ENCODE results near the gene KRTAP9-7.

Gene KRTAP9-7

GRCh38 chr17:41271858-41272257 is 3.6 kb upstream of the KRTAP9-7 start:
- DNase-seq (ENCODE audit: low spot score), result no peak

- DNase-seq (ENCODE audit: low spot score), result no peak
These were observed 2.9 kb downstream of the KRTAP9-7 start for GRCh38 chr17:41278176-41278955.

GRCh38 chr17:41284043-41284442 is 8.5 kb downstream of the KRTAP9-7 start:
- peak; percentile 72 for DNase-seq (ENCODE audit: low spot score)

GRCh38 chr17:41284546-41284945 is 9.0 kb downstream of the KRTAP9-7 start:
- DNase-seq (ENCODE audit: low spot score), result peak; percentile 24

- DNase-seq (ENCODE audit: low spot score), result no peak
These were observed 11.6 kb downstream of the KRTAP9-7 start for GRCh38 chr17:41287050-41287449.

GRCh38 chr17:41294016-41294415 is 18.5 kb downstream of the KRTAP9-7 start:
- peak; percentile 27 for DNase-seq (ENCODE audit: low spot score)

- no peak for DNase-seq (ENCODE audit: low spot score)
These were observed 21.3 kb downstream of the KRTAP9-7 start for GRCh38 chr17:41296846-41297245.

- no peak for DNase-seq (ENCODE audit: low spot score)
These were observed 23.1 kb downstream of the KRTAP9-7 start for GRCh38 chr17:41298458-41299135.

GRCh38 chr17:41301204-41301790 is 25.8 kb downstream of the KRTAP9-7 start:
- DNase-seq (ENCODE audit: low spot score), result no peak

GRCh38 chr17:41301916-41302901 is 26.7 kb downstream of the KRTAP9-7 start, which contains the start of gene KRTAP29-1:
Gene KRTAP29-1, minus strand, starts transcription at chr17:41302851. Its CDS starts 0 bp downstream, at chr17:41302851.
- no peak for DNase-seq (ENCODE audit: low spot score)

- DNase-seq (ENCODE audit: low spot score), result no peak
These were observed 27.5 kb downstream of the KRTAP9-7 start for GRCh38 chr17:41302981-41303380.

GRCh38 chr17:41304091-41304490 is 28.6 kb downstream of the KRTAP9-7 start:
- DNase-seq (ENCODE audit: low spot score), result no peak

GRCh38 chr17:41307647-41308046 is 32.1 kb downstream of the KRTAP9-7 start:
- no peak for DNase-seq (ENCODE audit: low spot score)

- DNase-seq (ENCODE audit: low spot score), result no peak
These were observed 32.9 kb downstream of the KRTAP9-7 start for GRCh38 chr17:41308251-41308917.

GRCh38 chr17:41308918-41309359 is 33.4 kb downstream of the KRTAP9-7 start, which contains the start of gene KRTAP16-1:
Gene KRTAP16-1, minus strand, starts transcription at chr17:41309309. Its CDS starts 56 bp downstream, at chr17:41309253.
- DNase-seq (ENCODE audit: low spot score), result no peak

GRCh38 chr17:41311111-41311510 is 35.6 kb downstream of the KRTAP9-7 start:
- no peak for DNase-seq (ENCODE audit: low spot score)

- no peak for DNase-seq (ENCODE audit: low spot score)
These were observed 39.8 kb downstream of the KRTAP9-7 start, which contains the start of gene KRTAP17-1 for GRCh38 chr17:41315204-41315794. Gene KRTAP17-1, minus strand, starts transcription at chr17:41315710. Its CDS starts 60 bp downstream, at chr17:41315650.

GRCh38 chr17:41315814-41316445 is 40.4 kb downstream of the KRTAP9-7 start:
- DNase-seq (ENCODE audit: low spot score), result no peak

- DNase-seq (ENCODE audit: low spot score), result no peak
These were observed 42.7 kb downstream of the KRTAP9-7 start for GRCh38 chr17:41318231-41318630.
